Measurements from ENCODE around the gene MACC1.

DNA sequence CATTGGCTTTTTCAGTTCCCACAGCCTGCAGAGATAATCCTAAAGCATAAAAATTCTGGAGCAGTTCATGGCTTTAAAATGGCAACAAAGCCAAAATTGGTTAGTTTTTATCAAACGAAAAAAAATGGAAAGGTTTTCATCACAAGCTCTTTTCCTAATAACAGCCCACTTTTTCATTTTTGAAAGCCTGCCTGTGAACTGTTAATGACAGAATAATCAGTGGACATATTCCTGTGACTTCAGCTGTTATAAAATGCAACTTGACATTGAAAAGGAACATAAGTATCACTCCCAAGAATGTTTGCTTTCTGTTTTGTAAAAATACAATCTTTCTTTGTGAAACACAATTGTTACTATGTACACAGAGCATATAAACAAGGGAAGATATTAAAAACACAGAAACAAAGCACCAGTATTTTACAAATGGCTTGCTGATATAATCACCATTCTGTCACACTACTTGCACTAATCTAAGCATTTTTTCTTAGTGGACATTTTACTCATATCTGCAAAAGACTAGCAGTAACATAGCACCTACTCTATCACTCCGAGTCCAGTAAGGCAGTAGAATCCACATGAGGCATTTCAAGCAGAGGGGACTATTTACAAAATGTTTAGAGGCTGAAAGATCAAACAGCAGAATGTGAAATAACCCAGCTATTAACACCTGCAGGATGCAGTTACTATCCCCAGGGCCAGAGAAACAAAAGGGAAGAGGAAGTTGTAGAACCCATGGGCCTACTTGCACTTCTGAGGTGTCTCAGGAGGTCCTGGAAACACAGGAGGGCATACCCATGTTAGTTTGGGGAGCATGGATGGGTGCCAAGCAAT lies 26.4 kb downstream of the MACC1 start:
- TF ChIP-seq, protein P1, sequence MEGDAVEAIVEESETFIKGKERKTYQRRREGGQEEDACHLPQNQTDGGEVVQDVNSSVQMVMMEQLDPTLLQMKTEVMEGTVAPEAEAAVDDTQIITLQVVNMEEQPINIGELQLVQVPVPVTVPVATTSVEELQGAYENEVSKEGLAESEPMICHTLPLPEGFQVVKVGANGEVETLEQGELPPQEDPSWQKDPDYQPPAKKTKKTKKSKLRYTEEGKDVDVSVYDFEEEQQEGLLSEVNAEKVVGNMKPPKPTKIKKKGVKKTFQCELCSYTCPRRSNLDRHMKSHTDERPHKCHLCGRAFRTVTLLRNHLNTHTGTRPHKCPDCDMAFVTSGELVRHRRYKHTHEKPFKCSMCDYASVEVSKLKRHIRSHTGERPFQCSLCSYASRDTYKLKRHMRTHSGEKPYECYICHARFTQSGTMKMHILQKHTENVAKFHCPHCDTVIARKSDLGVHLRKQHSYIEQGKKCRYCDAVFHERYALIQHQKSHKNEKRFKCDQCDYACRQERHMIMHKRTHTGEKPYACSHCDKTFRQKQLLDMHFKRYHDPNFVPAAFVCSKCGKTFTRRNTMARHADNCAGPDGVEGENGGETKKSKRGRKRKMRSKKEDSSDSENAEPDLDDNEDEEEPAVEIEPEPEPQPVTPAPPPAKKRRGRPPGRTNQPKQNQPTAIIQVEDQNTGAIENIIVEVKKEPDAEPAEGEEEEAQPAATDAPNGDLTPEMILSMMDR (IDR thresholded peaks at IDR 0.05; ENCODE audit: extremely low read depth in 1 of 2, insufficient read depth in 1 of 2, low read depth in 1 of 2, low read length in 2 of 2) = no peak
- no peak for TF ChIP-seq POLR2A (IDR thresholded peaks at IDR 0.05; ENCODE audit: low read depth, low read length)
- TF ChIP-seq POLR2AphosphoS5 (IDR thresholded peaks at IDR 0.05; ENCODE audit: insufficient read depth, low read depth, low read length) = no peak
- TF ChIP-seq FOS (IDR thresholded peaks at IDR 0.05; ENCODE audit: borderline replicate concordance, insufficient read depth, low read length) = no peak
- TF ChIP-seq EZH2 (IDR thresholded peaks at IDR 0.05; ENCODE audit: borderline replicate concordance, low read depth, low read length, severe bottlenecking) = no peak
- TF ChIP-seq JUN (IDR thresholded peaks at IDR 0.05; ENCODE audit: borderline replicate concordance, insufficient read depth, insufficient read length, low read depth) = no peak
- TF ChIP-seq GATA2 (IDR thresholded peaks at IDR 0.05; ENCODE audit: insufficient read depth, insufficient read length, low read depth, low read length) = no peak
- TF ChIP-seq, protein P2, sequence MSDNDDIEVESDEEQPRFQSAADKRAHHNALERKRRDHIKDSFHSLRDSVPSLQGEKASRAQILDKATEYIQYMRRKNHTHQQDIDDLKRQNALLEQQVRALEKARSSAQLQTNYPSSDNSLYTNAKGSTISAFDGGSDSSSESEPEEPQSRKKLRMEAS (IDR thresholded peaks at IDR 0.05; ENCODE audit: insufficient read depth, insufficient read length) = no peak
